Endodermal cell (in vitro differentiated cells): ENCODE results near the gene IGFBP1. TPM values are rescaled to one million over a fixed set of nuclear protein-coding genes. Genes with fewer than 3 reads are reported as not detected.

Source experiments
- DNase-seq: peaks from one replicate; pipeline ENCODE4 v3.0.0-alpha.2; 2017
- H3K27ac ChIP-seq: 2 replicates; pipeline ENCODE4 v1.5.1; 2013; ENCODE audit warnings: mild to moderate bottlenecking, low read depth, low read length, moderate library complexity
- H3K27me3 ChIP-seq: 2 replicates; pipeline ENCODE4 v1.6.1; 2013; ENCODE audit warnings: mild to moderate bottlenecking, low read length, moderate library complexity; ENCODE audit not compliant: insufficient read depth, control insufficient read depth, poor library complexity, severe bottlenecking
- H3K36me3 ChIP-seq: 2 replicates; pipeline ENCODE4 v1.7.0; 2013; ENCODE audit warnings: mild to moderate bottlenecking, low read length, moderate library complexity; ENCODE audit not compliant: control insufficient read depth, insufficient read depth
- H3K4me1 ChIP-seq: one replicate; pipeline ENCODE4 v1.7.0; 2013; ENCODE audit warnings: low read length; ENCODE audit not compliant: control insufficient read depth, insufficient read depth
- H3K4me3 ChIP-seq: 2 replicates; pipeline ENCODE4 v1.5.1; 2013; ENCODE audit warnings: mild to moderate bottlenecking, low read length, moderate library complexity
- H3K9ac ChIP-seq: 2 replicates; pipeline ENCODE4 v1.6.1; 2013; ENCODE audit warnings: mild to moderate bottlenecking, low read length, moderate library complexity; ENCODE audit not compliant: poor library complexity, severe bottlenecking; ENCODE audit errors: extremely low read depth
- H3K9me3 ChIP-seq: 2 replicates; pipeline ENCODE4 v1.6.1; 2013; ENCODE audit warnings: mild to moderate bottlenecking, low read length, moderate library complexity; ENCODE audit not compliant: control insufficient read depth
- H3K27ac Mint-ChIP-seq: 2 replicates; pipeline ENCODE4 v1.8.0; 2020; ENCODE audit warnings: mixed read lengths
- H3K27me3 Mint-ChIP-seq: 2 replicates; pipeline ENCODE4 v1.8.0; 2021; ENCODE audit warnings: mild to moderate bottlenecking, mixed read lengths; ENCODE audit not compliant: insufficient read depth
- H3K36me3 Mint-ChIP-seq: 2 replicates; pipeline ENCODE4 v1.8.0; 2020; ENCODE audit warnings: low read depth, mixed read lengths
- H3K4me1 Mint-ChIP-seq: 2 replicates; pipeline ENCODE4 v1.8.0; 2020; ENCODE audit warnings: mixed read lengths
- H3K4me3 Mint-ChIP-seq: 2 replicates; pipeline ENCODE4 v1.8.0; 2020; ENCODE audit warnings: mild to moderate bottlenecking, moderate library complexity, mixed read lengths
- H3K9me3 Mint-ChIP-seq: 2 replicates; pipeline ENCODE4 v1.8.0; 2020; ENCODE audit warnings: mild to moderate bottlenecking, mixed read lengths
- CTCF ChIP-seq: fragments of 200-600 bp; sonication (generic); conservative IDR thresholded peaks from 2 replicates; pipeline ENCODE4 v1.5.0; 2021; ENCODE audit warnings: antibody characterized with exemption, mild to moderate bottlenecking
- WGBS, 2 experiments: methylation state at CpG; one replicate each; pipeline versions ENCODE4 v1.1.5 to v1.1.7; 2013; ENCODE audit warnings: missing lambda C conversion rate in 2 of 2, mixed read lengths in 1 of 2; ENCODE audit not compliant: insufficient coverage in 1 of 2, insufficient read length in 1 of 2; 5-methylcytosine and 5-hydroxymethylcytosine counted together
- total RNA-seq, 2 donors: library from RNA; stranded (reverse); fragmentation: NEBNext Ultra II Directional in 1 of 2; extraction: Animal tissue kit (Norgen Biotek cat#: 25700) in 1 of 2; gene quantifications; 2 replicates in 1 of 2; 3 replicates in 1 of 2; pipeline ENCODE4 v1.2.1, GENCODE V29; 2021

The IGFBP1 gene
- total RNA-seq, 2 donors from 2014 or later, result not detected

- no peak for DNase-seq
- Mint-ChIP-seq H3K36me3 (no peaks in the 10 kb centered on the region), H3K27ac (no peak overlapping the region), H3K27me3 (peaks cover 29% of the 10 kb centered on the region), H3K9me3 (peaks cover 23% of the 10 kb centered on the region), H3K4me3 (no peak overlapping the region), H3K4me1 (peaks cover 5% of the 10 kb centered on the region)
- no peak overlapping the region for H3K27ac ChIP-seq
- no peaks in the 10 kb centered on the region for H3K4me1 ChIP-seq
- peaks cover 7% of the 10 kb centered on the region for H3K9me3 ChIP-seq
- H3K9ac ChIP-seq, result no peak overlapping the region
- WGBS, 2 experiments, result 69 to 82% methylated on average over 4 to 5 of the region's 5 CpGs
- no peak overlapping the region for H3K4me3 ChIP-seq
- H3K27me3 ChIP-seq, result peaks cover 7% of the 10 kb centered on the region
- no peak for TF ChIP-seq CTCF
- no peaks in the 10 kb centered on the region for H3K36me3 ChIP-seq
These were observed 5.8 kb upstream of the IGFBP1 start for GRCh38 chr7:45882465-45882810.

GRCh38 chr7:45884136-45884535 lies 4.2 kb upstream of the IGFBP1 start:
- peaks cover 13% of the 10 kb centered on the region for H3K4me1 Mint-ChIP-seq
- H3K9me3 Mint-ChIP-seq, result peaks cover 6% of the 10 kb centered on the region
- DNase-seq, result no peak
- H3K27me3 ChIP-seq, result peaks cover 24% of the 10 kb centered on the region
- no peaks in the 10 kb centered on the region for H3K36me3 Mint-ChIP-seq
- 93% methylated on average over 4 of the region's 4 CpGs for WGBS, 2 experiments
- H3K4me3 ChIP-seq, result no peak overlapping the region
- no peaks in the 10 kb centered on the region for H3K9me3 ChIP-seq
- H3K9ac ChIP-seq, result no peak overlapping the region
- H3K27ac ChIP-seq, result no peak overlapping the region
- H3K27me3 Mint-ChIP-seq, result peaks cover 45% of the 10 kb centered on the region
- TF ChIP-seq CTCF, result no peak
- no peak overlapping the region for H3K4me3 Mint-ChIP-seq
- H3K27ac Mint-ChIP-seq, result no peak overlapping the region
- H3K4me1 ChIP-seq, result no peaks in the 10 kb centered on the region
- H3K36me3 ChIP-seq, result no peaks in the 10 kb centered on the region

- Histone ChIP-seq H3K27me3 (peaks cover 36% of the 10 kb centered on the region), H3K27ac (no peak overlapping the region), H3K9me3 (no peaks in the 10 kb centered on the region), H3K9ac (no peak overlapping the region), H3K36me3 (no peaks in the 10 kb centered on the region), H3K4me3 (no peak overlapping the region), H3K4me1 (no peaks in the 10 kb centered on the region)
- Mint-ChIP-seq H3K36me3 (no peaks in the 10 kb centered on the region), H3K27ac (no peak overlapping the region), H3K4me1 (peaks cover 13% of the 10 kb centered on the region), H3K9me3 (no peaks in the 10 kb centered on the region), H3K4me3 (no peak overlapping the region), H3K27me3 (peaks cover 55% of the 10 kb centered on the region)
- no peak for TF ChIP-seq CTCF
- 74 to 92% methylated on average over 3 to 7 of the region's 7 CpGs for WGBS, 2 experiments
- no peak for DNase-seq
These were observed 2.9 kb upstream of the IGFBP1 start for GRCh38 chr7:45885264-45885882.
